ENCODE data around the gene CACNG7. TPM values are rescaled to one million over a fixed set of nuclear protein-coding genes. Genes with fewer than 3 reads are reported as not detected.

CACNG7 gene
- total RNA-seq, 1 experiment from 2014 or later = 22.7 TPM

DNA sequence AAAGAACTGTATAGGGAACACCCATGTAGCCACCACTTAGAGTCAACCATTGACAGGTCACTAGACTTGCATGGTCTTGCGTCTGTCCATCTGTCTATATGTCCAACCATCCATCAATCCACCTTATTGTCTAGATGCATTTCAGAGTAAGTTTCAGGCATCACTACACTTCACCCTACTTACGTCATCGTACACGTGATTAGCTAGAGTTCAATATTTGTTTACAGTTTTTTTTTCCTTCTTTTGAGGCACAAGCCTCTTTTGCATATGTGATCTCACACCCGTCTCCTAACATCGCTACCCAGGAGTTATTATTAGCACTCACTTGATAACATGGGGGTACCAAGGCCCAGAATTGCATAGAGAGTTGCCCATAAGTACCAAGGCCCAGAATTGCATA is 6.9 kb downstream of the CACNG7 start:
- Histone ChIP-seq H3K4ac (ENCODE audit: low read depth, low read length) (no peak overlapping the region), H3K56ac (ENCODE audit: insufficient read length, low read depth, low read length) (no peak overlapping the region), H3K18ac (ENCODE audit: insufficient read length, low read depth, low read length) (no peak overlapping the region), H3K9me3 (ENCODE audit: control insufficient read depth, low read depth, low read length) (no peaks in the 10 kb centered on the region), H3T11ph (ENCODE audit: low read length) (no peak overlapping the region), H3K79me1 (ENCODE audit: insufficient read depth, low read depth, low read length, poor library complexity, severe bottlenecking) (no peaks in the 10 kb centered on the region), H2AK5ac (ENCODE audit: insufficient read length, low read length) (no peak overlapping the region), H3K4me2 (ENCODE audit: insufficient read depth, insufficient read length, low read length) (no peak overlapping the region), H4K5ac (ENCODE audit: insufficient read length, low read depth, low read length) (no peak overlapping the region), H3K9ac (ENCODE audit: extremely low read depth, insufficient read length, low read length) (no peak overlapping the region), H3K23ac (ENCODE audit: insufficient read length, low read depth, low read length) (no peak overlapping the region), H3K23me2 (ENCODE audit: insufficient read length, low read depth, low read length, poor library complexity, severe bottlenecking) (no peaks in the 10 kb centered on the region), H2AFZ (ENCODE audit: low read length) (no peak overlapping the region), H2BK12ac (ENCODE audit: insufficient read length, low read depth, low read length) (no peak overlapping the region), H3K27ac (ENCODE audit: insufficient read length, low read depth, low read length) (no peak overlapping the region), H4K20me1 (ENCODE audit: control insufficient read depth, insufficient read depth, insufficient read length) (no peaks in the 10 kb centered on the region), H2BK120ac (ENCODE audit: low read depth, low read length, poor library complexity, severe bottlenecking) (no peak overlapping the region), H3K4me1 (ENCODE audit: insufficient read depth, low read length) (no peaks in the 10 kb centered on the region), H4K8ac (replicated peaks; ENCODE audit: insufficient read length, low read depth, low read length) (no peak overlapping the region), H2BK15ac (ENCODE audit: low read depth, low read length) (no peak overlapping the region), H3K79me2 (ENCODE audit: insufficient read depth, low read length) (no peaks in the 10 kb centered on the region), H2BK20ac (ENCODE audit: low read depth, low read length, poor library complexity, severe bottlenecking) (no peak overlapping the region), H2BK5ac (ENCODE audit: insufficient read length, low read length) (no peak overlapping the region), H3K27me3 (ENCODE audit: insufficient read depth, low read length) (no peaks in the 10 kb centered on the region; the same call in 1 of the 2 replicates), H3K14ac (ENCODE audit: insufficient read depth, low read length) (no peak overlapping the region), H4K91ac (ENCODE audit: insufficient read length, low read depth, low read length) (no peak overlapping the region)
- peaks cover 16% of the 10 kb centered on the region for H3K27me3 Mint-ChIP-seq (ENCODE audit: low read depth)
- no peak overlapping the region for H3K27ac Mint-ChIP-seq
- H3K9me3 Mint-ChIP-seq = peaks cover 3% of the 10 kb centered on the region in 2 experiments; a peak in 3 of 5 replicates
- peaks cover 36 to 62% (median 50%) of the 10 kb centered on the region in 3 experiments for H3K36me3 Mint-ChIP-seq (ENCODE audit: insufficient read depth in 1 of 3, low read depth in 3 of 3)
- H3K4me3 Mint-ChIP-seq = no peak overlapping the region
- H3K4me1 Mint-ChIP-seq = peaks cover 2 to 6% of the 10 kb centered on the region in 2 experiments; a peak in 2 of 4 replicates
- WGBS (ENCODE audit: extremely low coverage, insufficient read length, low lambda C conversion rate) = no CpG with 5 or more reads among the region's 6 CpGs
- TF ChIP-seq, protein P1, sequence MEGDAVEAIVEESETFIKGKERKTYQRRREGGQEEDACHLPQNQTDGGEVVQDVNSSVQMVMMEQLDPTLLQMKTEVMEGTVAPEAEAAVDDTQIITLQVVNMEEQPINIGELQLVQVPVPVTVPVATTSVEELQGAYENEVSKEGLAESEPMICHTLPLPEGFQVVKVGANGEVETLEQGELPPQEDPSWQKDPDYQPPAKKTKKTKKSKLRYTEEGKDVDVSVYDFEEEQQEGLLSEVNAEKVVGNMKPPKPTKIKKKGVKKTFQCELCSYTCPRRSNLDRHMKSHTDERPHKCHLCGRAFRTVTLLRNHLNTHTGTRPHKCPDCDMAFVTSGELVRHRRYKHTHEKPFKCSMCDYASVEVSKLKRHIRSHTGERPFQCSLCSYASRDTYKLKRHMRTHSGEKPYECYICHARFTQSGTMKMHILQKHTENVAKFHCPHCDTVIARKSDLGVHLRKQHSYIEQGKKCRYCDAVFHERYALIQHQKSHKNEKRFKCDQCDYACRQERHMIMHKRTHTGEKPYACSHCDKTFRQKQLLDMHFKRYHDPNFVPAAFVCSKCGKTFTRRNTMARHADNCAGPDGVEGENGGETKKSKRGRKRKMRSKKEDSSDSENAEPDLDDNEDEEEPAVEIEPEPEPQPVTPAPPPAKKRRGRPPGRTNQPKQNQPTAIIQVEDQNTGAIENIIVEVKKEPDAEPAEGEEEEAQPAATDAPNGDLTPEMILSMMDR (conservative IDR thresholded peaks at IDR 0.05) = no peak
- no peak for DNase-seq
